ENCODE data around the gene MAPK12. TPM values are rescaled to one million over a fixed set of nuclear protein-coding genes. Genes with fewer than 3 reads are reported as not detected.

The MAPK12 gene
- total RNA-seq, 2 experiments from 2014 or later, result 12.3 to 12.4 TPM

DNA sequence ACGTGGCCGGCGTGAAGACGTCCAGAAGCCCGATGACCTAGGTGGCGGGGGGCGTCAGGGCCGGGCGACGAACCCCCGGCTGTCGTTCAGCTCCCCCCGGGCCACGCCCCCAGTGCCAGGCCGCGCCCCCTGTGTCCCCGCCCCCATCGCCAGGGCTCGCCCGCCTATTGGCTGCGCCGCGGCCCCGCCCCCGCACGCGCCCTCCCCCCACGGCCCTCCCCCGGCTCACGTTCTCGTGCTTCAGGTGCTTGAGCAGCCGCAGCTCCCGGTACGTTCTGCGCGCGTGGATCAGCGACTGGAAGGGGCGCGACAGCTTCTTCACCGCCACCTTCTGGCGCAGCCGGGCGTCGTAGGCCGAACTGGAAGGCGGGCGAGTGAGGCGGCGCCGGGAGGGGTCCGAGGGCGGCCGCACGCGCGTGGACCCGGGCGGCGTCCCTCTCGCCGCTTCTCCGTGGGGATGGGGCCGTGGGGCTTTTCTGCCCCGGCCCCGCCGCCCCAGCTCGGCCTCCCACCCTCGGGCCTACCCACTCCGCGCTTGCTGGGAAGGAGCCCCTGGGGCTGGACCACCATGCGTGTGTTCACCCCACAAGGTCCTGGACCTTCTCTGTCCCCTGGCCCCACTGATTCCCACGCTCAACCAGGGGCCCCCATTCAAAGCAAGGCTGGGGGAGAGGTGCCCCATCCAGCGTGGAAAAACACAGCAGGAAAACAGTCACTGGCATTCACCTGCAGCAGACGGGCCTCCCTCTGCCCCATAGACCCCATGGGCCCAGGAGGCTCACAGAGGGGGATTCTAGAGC, 6.3 kb upstream of the MAPK12 start:
- peaks cover 2% of the 10 kb centered on the region for H3K27me3 Mint-ChIP-seq (ENCODE audit: low read depth)
- H3K4me3 Mint-ChIP-seq, result no peak overlapping the region

DNA sequence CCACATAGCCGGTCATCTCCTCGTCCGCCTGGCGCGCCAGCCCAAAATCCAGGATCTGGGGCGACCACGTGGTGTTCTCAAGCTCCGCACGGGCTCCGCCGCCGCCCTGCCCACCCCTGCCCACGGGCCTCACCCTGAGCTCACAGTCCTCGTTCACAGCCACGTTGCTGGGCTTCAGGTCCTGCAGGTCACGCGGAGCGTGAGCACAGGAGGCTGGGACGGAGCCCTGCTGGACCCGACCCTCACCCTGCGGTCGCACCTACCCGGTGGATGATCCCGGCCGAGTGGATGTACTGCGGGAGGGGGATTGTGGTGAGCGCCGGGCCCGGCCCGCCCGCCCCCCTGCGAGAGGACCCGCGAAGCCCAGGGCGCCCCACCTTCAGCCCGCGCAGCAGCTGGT, 5.5 kb upstream of the MAPK12 start:
- Mint-ChIP-seq H3K4me3 (no peak overlapping the region), H3K27ac (no peak overlapping the region), H3K9me3 (no peaks in the 10 kb centered on the region), H3K27me3 (ENCODE audit: low read depth) (peaks cover 10% of the 10 kb centered on the region), H3K36me3 (ENCODE audit: low read depth) (no peaks in the 10 kb centered on the region), H3K4me1 (ENCODE audit: low read depth) (peaks cover 18% of the 10 kb centered on the region)
- intact Hi-C loops (cut with micrococcal nuclease), result no loop called here
- DNase-seq, result no peak
- CTCF ChIA-PET, result interaction anchor here (1.1 to 1.2 kb wide), 2 partner anchors 9 to 10 kb away, joined by 3 to 4 read pairs; no protein-coding TSS in a partner anchor

More for the DNA sequence above, 6.3 kb upstream of the MAPK12 start:
- H3K4me1 Mint-ChIP-seq (ENCODE audit: low read depth), result peaks cover 13% of the 10 kb centered on the region
- intact Hi-C loops (cut with micrococcal nuclease), result no loop called here
- DNase-seq, result peak; percentile 48
- H3K36me3 Mint-ChIP-seq (ENCODE audit: low read depth), result no peaks in the 10 kb centered on the region
- CTCF ChIA-PET, result interaction anchor here (1.1 to 1.2 kb wide), 2 partner anchors 8 to 9 kb away, joined by 3 to 4 read pairs; no protein-coding TSS in a partner anchor
- no peaks in the 10 kb centered on the region for H3K9me3 Mint-ChIP-seq
- no peak overlapping the region for H3K27ac Mint-ChIP-seq

DNA sequence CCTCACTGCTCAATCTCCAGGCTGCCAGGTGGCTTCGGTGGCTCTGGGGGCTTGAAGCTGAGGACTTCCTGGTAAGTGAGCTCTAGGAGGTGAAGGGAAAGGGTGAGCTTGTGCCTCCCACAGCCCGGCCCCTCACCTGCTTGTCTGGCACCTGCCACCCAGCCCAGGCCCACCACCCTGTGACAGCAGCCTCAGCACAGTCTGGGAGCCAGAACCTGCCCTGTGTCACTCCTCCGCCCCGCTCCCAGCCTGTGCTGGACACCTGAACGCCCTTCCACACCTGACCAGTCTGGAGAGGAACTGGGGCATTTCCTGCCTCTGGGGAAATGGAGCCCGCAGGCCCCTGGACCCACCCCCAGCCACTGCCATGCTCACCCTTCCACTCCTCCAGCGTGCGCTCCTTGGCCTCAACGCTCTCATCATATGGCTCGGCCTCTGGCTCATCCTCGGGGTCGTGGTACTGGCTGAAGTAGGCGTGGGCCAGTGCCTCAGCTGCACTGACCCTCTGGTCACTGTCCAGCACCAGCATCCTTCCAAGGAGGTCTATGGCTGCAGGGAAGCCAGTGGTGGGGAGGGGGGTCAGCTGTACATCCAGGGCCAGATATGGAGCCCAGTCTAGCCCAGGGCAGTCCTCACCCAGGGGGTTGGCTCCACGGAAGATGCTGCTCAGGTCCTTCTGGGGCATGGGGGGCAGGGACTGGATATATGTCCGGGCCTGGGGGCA, 3.6 kb upstream of the MAPK12 start:
- H3K9me3 Mint-ChIP-seq, result no peaks in the 10 kb centered on the region
- no peaks in the 10 kb centered on the region for H3K36me3 Mint-ChIP-seq (ENCODE audit: low read depth)
- H3K27me3 Mint-ChIP-seq (ENCODE audit: low read depth), result peaks cover 16% of the 10 kb centered on the region
- H3K27ac Mint-ChIP-seq, result no peak overlapping the region
- CTCF ChIA-PET, result interaction anchor here (1.1 kb wide), 1 partner anchor 12 kb away, joined by 4 read pairs; no protein-coding TSS in a partner anchor
- no peak overlapping the region for H3K4me3 Mint-ChIP-seq
- peaks cover 17% of the 10 kb centered on the region for H3K4me1 Mint-ChIP-seq (ENCODE audit: low read depth)
- intact Hi-C loops (cut with micrococcal nuclease), result no loop called here
- DNase-seq, result no peak

DNA sequence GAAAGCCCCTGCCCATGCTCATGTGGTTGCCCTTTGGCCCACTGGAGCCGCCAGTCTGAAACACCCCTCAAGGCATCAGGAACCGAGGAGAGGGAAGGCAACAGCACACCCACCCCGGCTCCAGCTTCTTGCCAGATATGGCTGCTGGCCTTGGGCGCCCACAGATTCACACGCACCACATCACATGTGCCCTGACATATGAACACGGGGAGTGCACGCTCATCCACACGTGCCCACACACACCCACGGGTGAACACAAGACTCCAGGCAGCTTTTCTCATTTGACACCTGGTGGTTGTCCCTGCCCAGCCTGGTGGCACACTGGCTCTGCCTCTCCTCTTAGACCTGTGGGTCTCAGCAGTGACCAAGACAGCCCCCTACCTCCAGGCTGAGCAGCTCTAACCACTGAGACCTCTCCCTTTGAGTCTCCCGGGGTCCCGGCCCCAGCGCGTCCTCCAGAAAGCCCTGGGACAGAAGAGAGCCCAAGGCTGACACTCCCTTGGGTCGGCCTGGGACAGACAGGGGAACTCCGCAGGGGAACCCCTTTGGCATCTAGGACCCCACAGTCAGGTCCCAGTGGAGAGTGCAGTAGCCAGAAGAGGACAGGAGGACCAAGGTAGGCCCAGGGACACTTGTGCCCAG, 2.7 kb upstream of the MAPK12 start:
- Mint-ChIP-seq H3K4me3 (no peak overlapping the region), H3K9me3 (no peaks in the 10 kb centered on the region), H3K36me3 (ENCODE audit: low read depth) (no peaks in the 10 kb centered on the region), H3K27ac (no peak overlapping the region), H3K27me3 (ENCODE audit: low read depth) (peaks cover 19% of the 10 kb centered on the region), H3K4me1 (ENCODE audit: low read depth) (peaks cover 13% of the 10 kb centered on the region)
- CTCF ChIA-PET, result interaction anchor here (1.1 kb wide), 1 partner anchor 11 kb away, joined by 4 read pairs; no protein-coding TSS in a partner anchor
- intact Hi-C loops (cut with micrococcal nuclease), result no loop called here
- DNase-seq, result no peak

DNA sequence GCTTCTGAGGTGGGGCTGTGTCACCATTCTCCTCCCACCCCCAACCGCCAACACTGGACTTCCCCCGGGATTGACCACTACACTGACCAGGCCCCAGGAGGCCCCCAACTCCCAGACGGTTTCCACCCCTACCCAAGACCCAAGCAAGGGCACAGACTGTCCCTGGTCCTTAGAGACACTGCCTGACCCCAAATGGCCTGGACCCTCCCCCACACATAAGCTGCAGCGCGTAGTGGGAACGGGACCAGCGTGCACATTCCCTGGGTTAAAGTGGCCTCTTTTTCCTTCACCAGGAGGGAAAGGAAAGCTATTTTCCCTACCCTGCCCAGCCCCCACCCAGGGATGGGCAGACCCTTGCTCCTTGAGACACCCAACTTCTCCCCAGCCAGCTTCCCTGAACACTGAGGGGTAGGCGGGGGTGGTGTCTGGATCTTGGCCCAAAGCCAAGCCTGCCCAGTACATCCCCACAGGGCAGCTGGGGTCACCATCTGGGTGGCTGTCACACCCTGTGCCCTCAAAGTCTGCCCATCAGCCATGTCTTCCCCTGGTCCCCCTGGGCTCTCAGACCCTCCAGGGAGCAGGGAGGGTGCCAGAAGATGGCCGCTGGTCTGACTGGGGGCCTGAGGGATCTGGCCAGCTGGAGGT, 1.6 kb upstream of the MAPK12 start:
- Mint-ChIP-seq H3K4me1 (ENCODE audit: low read depth) (peaks cover 7% of the 10 kb centered on the region), H3K27me3 (ENCODE audit: low read depth) (peaks cover 26% of the 10 kb centered on the region), H3K4me3 (no peak overlapping the region), H3K36me3 (ENCODE audit: low read depth) (no peaks in the 10 kb centered on the region), H3K27ac (no peak overlapping the region), H3K9me3 (no peaks in the 10 kb centered on the region)
- intact Hi-C loops (cut with micrococcal nuclease), result no loop called here
- CTCF ChIA-PET, result interaction anchor here (1.4 to 1.6 kb wide), 2 partner anchors 10 to 21 kb away, joined by 3 to 8 read pairs; no protein-coding TSS in a partner anchor
- DNase-seq, result no peak

DNA sequence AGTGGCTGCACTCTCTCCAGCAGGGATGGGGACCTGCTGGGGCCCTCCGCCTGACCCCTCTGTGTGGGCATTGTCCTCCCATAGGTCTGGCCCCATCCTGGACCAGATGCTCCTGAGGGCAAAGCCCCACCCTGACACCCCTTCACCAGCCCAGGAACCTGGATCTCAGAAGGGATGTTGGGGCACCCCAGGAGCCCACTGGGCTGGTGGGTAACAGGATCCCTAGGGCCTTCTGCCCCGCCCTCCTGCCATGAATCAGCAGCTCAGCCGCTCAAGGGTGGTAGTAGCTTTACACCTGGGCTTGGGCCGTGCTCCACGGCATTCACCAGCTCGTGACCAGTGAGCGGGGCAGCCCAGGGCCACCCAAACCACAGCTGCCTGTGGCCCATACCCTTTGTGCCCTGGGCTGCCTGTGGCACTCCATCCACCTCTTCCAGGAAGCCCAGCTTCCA, 1.0 kb upstream of the MAPK12 start:
- intact Hi-C loops (cut with micrococcal nuclease), result no loop called here
- Mint-ChIP-seq H3K27me3 (ENCODE audit: low read depth) (peaks cover 26% of the 10 kb centered on the region), H3K4me1 (ENCODE audit: low read depth) (peaks cover 6% of the 10 kb centered on the region), H3K36me3 (ENCODE audit: low read depth) (no peaks in the 10 kb centered on the region), H3K27ac (no peak overlapping the region), H3K9me3 (no peaks in the 10 kb centered on the region), H3K4me3 (peak overlapping the region; percentile 62)
- peak; percentile 36 for DNase-seq
- CTCF ChIA-PET, result interaction anchor here (0.5 to 1.9 kb wide), 4 partner anchors 10 to 86 kb away, joined by 3 to 9 read pairs (median 6); partner anchors contain the start of gene HDAC10

DNA sequence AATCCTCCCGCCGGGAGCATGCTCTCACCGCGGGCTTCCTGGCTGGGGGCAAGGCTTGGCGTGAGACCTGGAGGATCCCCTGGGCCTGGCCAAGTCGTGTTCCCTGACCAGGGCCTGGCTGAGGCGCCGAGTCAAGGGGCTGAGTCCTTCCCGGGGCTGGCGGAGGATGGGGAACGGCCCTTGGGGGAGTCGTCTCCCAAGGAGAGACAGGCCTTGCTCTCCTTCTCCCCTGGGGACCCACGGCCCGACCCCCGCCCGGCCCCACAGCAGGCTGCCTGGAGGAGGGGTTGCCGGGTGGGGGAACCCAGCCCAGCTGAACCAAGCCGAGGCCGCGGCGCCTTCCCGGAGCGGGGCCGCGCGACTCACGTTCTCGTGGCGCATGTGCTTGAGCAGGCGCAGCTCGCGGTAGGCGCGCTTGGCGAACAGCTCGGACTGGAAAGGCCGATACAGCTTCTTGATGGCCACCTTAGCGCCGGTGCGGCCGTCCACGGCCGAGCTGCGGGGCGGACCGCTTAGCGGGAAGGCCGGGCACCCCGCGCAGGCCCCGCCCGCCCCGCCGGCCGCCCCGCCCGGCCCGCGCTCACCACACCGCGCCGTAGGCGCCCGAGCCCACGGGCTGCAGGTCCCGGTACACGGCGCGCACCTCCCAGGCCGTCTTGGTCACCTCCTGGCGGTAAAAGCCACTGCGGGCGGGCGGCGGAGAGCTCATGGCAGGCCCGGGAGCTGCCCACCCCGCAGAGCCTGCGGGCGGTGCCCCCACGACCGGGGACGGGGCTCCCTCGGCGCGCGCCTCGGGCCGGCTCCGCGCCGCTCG, 475 bp downstream of the MAPK12 start:
- Mint-ChIP-seq H3K27ac (no peak overlapping the region), H3K27me3 (ENCODE audit: low read depth) (peaks cover 26% of the 10 kb centered on the region), H3K4me1 (ENCODE audit: low read depth) (peaks cover 6% of the 10 kb centered on the region), H3K36me3 (ENCODE audit: low read depth) (no peaks in the 10 kb centered on the region), H3K4me3 (peak overlapping the region; percentile 50), H3K9me3 (no peaks in the 10 kb centered on the region)
- intact Hi-C loops (cut with micrococcal nuclease), result no loop called here
- DNase-seq, result no peak
- CTCF ChIA-PET, result interaction anchor here (1.1 to 1.9 kb wide), 2 partner anchors 9 to 10 kb away, joined by 4 to 9 read pairs; partner anchors contain the start of gene HDAC10

DNA sequence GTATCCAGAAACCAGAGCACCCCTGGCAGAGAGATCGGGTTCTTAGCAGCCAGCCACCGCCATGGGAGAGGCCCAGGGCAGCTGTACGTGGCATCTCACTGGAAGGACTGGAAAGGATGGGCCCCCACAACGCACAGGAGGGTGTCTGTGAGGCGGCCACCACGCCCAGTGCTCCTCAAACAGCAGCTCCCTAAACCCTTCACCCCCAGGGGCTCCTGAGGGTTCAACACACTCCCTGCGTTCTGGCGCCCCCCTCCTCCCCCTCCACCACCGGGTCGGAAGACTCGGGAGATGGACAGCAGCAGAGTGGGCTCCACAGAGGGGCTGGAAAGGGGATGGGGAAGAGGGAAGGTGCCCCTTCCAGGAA, 1.1 kb downstream of the MAPK12 start:
- peak overlapping the region; percentile 50 for H3K4me3 Mint-ChIP-seq
- H3K4me1 Mint-ChIP-seq (ENCODE audit: low read depth), result peaks cover 6% of the 10 kb centered on the region
- no peaks in the 10 kb centered on the region for H3K9me3 Mint-ChIP-seq
- H3K27ac Mint-ChIP-seq, result no peak overlapping the region
- intact Hi-C loops (cut with micrococcal nuclease), result no loop called here
- CTCF ChIA-PET, result interaction anchor here (1.1 to 1.9 kb wide), 2 partner anchors 8 to 9 kb away, joined by 4 to 9 read pairs; partner anchors contain the start of gene HDAC10
- H3K27me3 Mint-ChIP-seq (ENCODE audit: low read depth), result peaks cover 26% of the 10 kb centered on the region
- DNase-seq, result no peak
- H3K36me3 Mint-ChIP-seq (ENCODE audit: low read depth), result no peaks in the 10 kb centered on the region

DNA sequence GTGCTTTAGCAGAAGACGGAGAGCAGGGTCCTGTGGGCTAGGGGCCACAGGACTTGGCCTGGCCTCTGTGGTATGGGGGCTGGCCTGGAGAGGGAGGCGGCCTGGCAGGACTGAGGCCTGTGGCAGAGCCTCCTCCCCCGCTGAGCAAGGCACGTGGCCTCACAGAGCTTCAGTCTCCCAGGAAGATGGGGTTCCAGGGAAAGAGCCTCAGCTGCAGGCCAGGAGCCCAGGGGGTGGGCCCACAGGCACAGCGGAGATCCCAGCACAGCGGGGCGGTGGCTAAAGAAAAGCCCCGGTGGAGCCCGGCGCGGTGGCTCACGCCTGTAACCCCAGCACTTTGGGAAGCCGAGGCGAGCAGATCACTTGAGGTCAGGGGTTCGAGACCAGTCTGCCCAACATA, 2.2 kb downstream of the MAPK12 start:
- no peak for DNase-seq
- Mint-ChIP-seq H3K27me3 (ENCODE audit: low read depth) (peaks cover 26% of the 10 kb centered on the region), H3K4me1 (ENCODE audit: low read depth) (peaks cover 6% of the 10 kb centered on the region), H3K9me3 (no peaks in the 10 kb centered on the region), H3K27ac (no peak overlapping the region), H3K36me3 (ENCODE audit: low read depth) (no peaks in the 10 kb centered on the region), H3K4me3 (peak overlapping the region; percentile 48)
- intact Hi-C loops (cut with micrococcal nuclease), result no loop called here
- CTCF ChIA-PET, result interaction anchor here (0.7 kb wide), 1 partner anchor 17 kb away, joined by 3 read pairs; no protein-coding TSS in a partner anchor

DNA sequence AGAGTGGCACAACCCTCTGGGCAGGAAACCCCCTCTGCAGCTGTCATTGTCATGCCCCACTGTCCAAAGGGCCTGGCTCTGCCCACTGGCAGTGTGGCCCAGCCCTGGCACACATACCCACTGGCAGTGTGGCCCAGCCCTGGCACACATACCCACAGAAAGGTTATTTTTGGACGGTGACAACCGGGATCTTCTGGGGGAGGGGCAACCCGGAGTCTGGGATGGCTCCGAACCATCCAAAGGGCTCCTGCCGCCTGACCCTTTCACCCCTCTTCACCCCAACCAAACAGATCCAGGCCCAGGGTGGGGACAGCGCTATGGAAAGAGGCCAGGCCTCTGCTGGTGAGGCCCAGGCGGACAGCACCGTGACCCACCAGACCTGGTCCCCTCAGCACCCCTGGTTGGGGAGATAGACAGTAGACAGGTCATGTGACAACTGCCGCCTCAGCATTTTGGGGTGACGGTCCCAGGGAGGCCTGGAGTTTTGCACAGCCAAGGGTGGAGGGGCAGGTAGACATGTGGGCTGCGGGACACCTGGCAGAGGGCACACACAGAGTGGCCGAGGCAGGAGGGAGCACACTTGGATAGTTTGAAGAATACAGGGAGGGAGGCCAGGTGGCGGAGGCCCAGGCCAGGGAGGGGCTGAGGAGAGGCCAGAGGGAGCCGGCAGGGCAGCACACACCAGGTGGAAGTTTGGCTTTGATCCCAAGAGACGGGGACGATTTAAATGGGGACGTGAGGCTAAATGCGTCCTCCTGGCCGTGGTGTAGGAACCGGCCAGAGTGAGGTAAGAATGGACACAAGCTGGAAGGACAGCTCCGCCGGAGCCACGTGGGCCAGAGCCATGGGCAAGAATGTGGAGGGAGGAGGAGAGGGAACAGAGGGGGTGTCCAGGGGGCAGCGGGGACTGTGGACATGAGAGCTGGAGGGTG, 2.9 kb downstream of the MAPK12 start:
- Mint-ChIP-seq H3K36me3 (ENCODE audit: low read depth) (no peaks in the 10 kb centered on the region), H3K4me1 (ENCODE audit: low read depth) (peaks cover 6% of the 10 kb centered on the region), H3K9me3 (no peaks in the 10 kb centered on the region), H3K27me3 (ENCODE audit: low read depth) (peaks cover 26% of the 10 kb centered on the region), H3K4me3 (no peak overlapping the region), H3K27ac (no peak overlapping the region)
- CTCF ChIA-PET, result no interaction called here
- no peak for DNase-seq
- intact Hi-C loops (cut with micrococcal nuclease), result no loop called here
